KOPT-K1 (cell line): ENCODE data around the gene PEX5L.

Experiments
- H3K27ac ChIP-seq: fragments of 200-600 bp; sonication (generic); 2 replicates; pipeline ENCODE4 v1.5.1; 2016; ENCODE audit warnings: antibody characterized with exemption, mild to moderate bottlenecking, low read depth, low read length; ENCODE audit not compliant: poor library complexity, severe bottlenecking
- H3K36me3 ChIP-seq: fragments of 200-600 bp; sonication (generic); 2 replicates; pipeline ENCODE4 v1.5.1; 2017; ENCODE audit warnings: antibody characterized with exemption, mild to moderate bottlenecking, low read length, moderate library complexity; ENCODE audit not compliant: insufficient read depth
- H3K9me3 ChIP-seq: fragments of 200-600 bp; sonication (generic); 2 replicates; pipeline ENCODE4 v1.5.1; 2017; ENCODE audit warnings: antibody characterized with exemption, low read length, mild to moderate bottlenecking; ENCODE audit not compliant: insufficient read depth, poor library complexity, severe bottlenecking

Gene PEX5L

DNA sequence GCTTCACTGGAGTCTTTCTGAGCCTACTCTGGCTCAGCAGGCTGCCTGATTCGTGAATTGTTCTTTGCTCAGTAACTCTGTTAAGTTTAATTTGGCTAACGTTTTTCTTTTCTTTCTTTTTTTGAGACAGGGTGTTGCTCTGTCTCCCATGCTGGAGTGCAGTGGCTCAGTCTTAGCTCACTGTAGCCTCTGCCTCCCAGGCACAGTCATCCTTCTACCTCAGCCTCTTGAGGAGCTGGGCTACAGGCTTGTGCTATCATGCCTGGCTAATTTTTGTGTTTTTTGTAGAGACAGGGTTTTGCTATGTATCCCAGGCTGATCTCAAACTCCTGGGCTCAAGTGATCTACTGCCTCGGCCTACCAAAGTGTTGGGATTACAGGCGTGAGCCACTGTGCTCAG is 165.0 kb downstream of the PEX5L start:
- Histone ChIP-seq H3K27ac (no peak overlapping the region), H3K36me3 (peaks cover 69% of the 10 kb centered on the region), H3K9me3 (no peaks in the 10 kb centered on the region)

GRCh38 chr3:179868715-179869114 is 168.0 kb downstream of the PEX5L start:
- peaks cover 7% of the 10 kb centered on the region for H3K9me3 ChIP-seq
- peaks cover 60% of the 10 kb centered on the region for H3K36me3 ChIP-seq
- H3K27ac ChIP-seq: no peak overlapping the region

GRCh38 chr3:179867961-179868360 is 168.8 kb downstream of the PEX5L start:
- no peak overlapping the region for H3K27ac ChIP-seq
- peaks cover 60% of the 10 kb centered on the region for H3K36me3 ChIP-seq
- peaks cover 15% of the 10 kb centered on the region for H3K9me3 ChIP-seq

DNA sequence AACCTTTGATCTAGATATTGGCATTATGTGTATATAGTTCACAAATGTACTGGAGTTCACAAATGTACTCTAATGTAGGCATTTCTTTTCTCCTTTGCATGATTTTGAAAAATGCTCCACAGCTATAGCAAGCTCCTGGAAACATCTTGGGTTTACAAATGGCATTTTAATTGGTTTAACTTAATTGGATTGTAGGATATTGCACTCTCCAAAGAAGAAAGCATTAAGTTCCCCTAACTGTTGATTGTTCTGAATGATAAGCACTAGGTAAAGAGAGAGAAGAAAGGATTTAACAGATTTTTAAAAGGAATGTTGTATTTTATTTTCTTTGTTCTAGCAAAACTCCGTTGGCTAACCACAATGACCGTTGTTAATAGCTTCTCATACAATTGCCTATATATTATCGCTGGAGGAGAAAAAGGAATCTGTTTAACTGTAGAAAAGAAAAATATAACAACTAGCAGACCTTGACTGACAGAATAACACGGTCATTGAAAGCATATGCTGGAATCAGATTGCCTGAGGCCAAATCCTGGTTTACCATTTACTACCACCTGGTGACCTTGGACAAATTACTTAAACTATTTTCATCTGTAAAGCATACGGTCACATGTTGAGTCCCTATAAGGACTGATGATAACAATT is 170.8 kb downstream of the PEX5L start:
- Histone ChIP-seq H3K36me3 (peaks cover 52% of the 10 kb centered on the region), H3K27ac (no peak overlapping the region), H3K9me3 (peaks cover 17% of the 10 kb centered on the region)

- H3K36me3 ChIP-seq: peaks cover 46% of the 10 kb centered on the region
- no peak overlapping the region for H3K27ac ChIP-seq
- H3K9me3 ChIP-seq: peaks cover 17% of the 10 kb centered on the region
Observed at GRCh38 chr3:179861953-179862352, 174.8 kb downstream of the PEX5L start.

- Histone ChIP-seq H3K9me3 (peaks cover 17% of the 10 kb centered on the region), H3K27ac (no peak overlapping the region), H3K36me3 (peaks cover 48% of the 10 kb centered on the region)
Observed at GRCh38 chr3:179861292-179861691, 175.4 kb downstream of the PEX5L start.

- Histone ChIP-seq H3K36me3 (peaks cover 49% of the 10 kb centered on the region), H3K9me3 (peaks cover 17% of the 10 kb centered on the region), H3K27ac (no peak overlapping the region)
Observed at GRCh38 chr3:179860275-179861107, 176.2 kb downstream of the PEX5L start.

- Histone ChIP-seq H3K27ac (no peak overlapping the region), H3K9me3 (no peaks in the 10 kb centered on the region), H3K36me3 (peaks cover 51% of the 10 kb centered on the region)
Observed at GRCh38 chr3:179853176-179853575, 183.6 kb downstream of the PEX5L start.

GRCh38 chr3:179852142-179852905 is 184.4 kb downstream of the PEX5L start:
- no peaks in the 10 kb centered on the region for H3K9me3 ChIP-seq
- peaks cover 47% of the 10 kb centered on the region for H3K36me3 ChIP-seq
- H3K27ac ChIP-seq: no peak overlapping the region

DNA sequence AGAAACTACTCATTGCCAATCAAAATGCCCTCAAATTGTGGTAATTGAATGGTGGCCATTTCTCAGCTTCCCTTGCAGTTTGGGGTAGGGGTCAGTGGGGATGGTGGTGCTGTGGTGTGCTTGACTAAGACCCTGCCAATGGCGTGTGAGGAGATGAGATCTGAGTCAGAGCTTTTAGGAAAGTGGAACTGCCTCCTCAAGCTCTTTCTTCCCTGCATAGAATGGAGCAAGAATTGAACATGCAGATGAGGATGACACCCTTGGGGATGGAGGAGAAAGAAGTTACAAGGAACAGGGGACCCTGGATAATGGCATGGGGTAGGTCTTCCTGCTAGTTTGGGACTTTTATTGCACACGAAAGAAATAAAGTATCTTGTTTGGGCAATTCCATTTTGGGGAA is 188.0 kb downstream of the PEX5L start:
- no peaks in the 10 kb centered on the region for H3K9me3 ChIP-seq
- peaks cover 30% of the 10 kb centered on the region for H3K36me3 ChIP-seq
- no peak overlapping the region for H3K27ac ChIP-seq

GRCh38 chr3:179842061-179842460 is 194.7 kb downstream of the PEX5L start:
- Histone ChIP-seq H3K36me3 (peaks cover 18% of the 10 kb centered on the region; the same call in 1 of the 2 replicates), H3K27ac (no peak overlapping the region), H3K9me3 (no peaks in the 10 kb centered on the region)

GRCh38 chr3:179840985-179841384 is 195.8 kb downstream of the PEX5L start:
- Histone ChIP-seq H3K36me3 (peaks cover 18% of the 10 kb centered on the region; the same call in 1 of the 2 replicates), H3K27ac (no peak overlapping the region), H3K9me3 (no peaks in the 10 kb centered on the region)

- H3K9me3 ChIP-seq: no peaks in the 10 kb centered on the region
- no peak overlapping the region for H3K27ac ChIP-seq
- H3K36me3 ChIP-seq: peaks cover 11% of the 10 kb centered on the region; the same call in 1 of the 2 replicates
Observed at GRCh38 chr3:179837374-179837773, 199.4 kb downstream of the PEX5L start.

DNA sequence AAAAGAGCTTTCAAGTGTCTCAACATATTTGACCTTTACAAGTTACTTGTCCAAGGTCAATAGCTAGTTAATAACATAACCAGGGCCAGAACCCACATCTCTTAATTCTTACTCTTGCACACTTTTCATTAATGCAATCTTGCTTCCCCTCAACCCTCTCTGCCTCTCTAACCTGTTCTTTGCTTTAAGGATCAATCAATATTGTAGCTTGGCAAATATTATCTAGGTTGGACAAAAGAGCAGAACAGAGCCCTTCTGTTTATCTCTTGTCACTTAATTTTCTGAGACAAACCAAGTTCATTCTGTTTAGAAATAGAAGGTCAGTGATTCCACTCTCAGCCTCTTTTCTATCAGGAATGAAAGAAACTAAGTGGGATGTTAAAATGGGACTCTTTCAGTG is 203.4 kb downstream of the PEX5L start:
- Histone ChIP-seq H3K36me3 (no peaks in the 10 kb centered on the region; the same call in 1 of the 2 replicates), H3K27ac (no peak overlapping the region), H3K9me3 (no peaks in the 10 kb centered on the region)

- no peak overlapping the region for H3K27ac ChIP-seq
- no peaks in the 10 kb centered on the region for H3K9me3 ChIP-seq
- no peaks in the 10 kb centered on the region; the same call in 1 of the 2 replicates for H3K36me3 ChIP-seq
Observed at GRCh38 chr3:179832333-179832854, 204.3 kb downstream of the PEX5L start.
